Cardiac muscle cell (in vitro differentiated cells and primary cell): Measurements from ENCODE around the gene NDFIP2. TPM values are rescaled to one million over a fixed set of nuclear protein-coding genes. Genes with fewer than 3 reads are reported as not detected.
A peak's percentile ranks its signal among the peaks of the same experiment; 100 is the strongest.

Experiments used
- DNase-seq, 2 donors: peaks; one replicate each; pipeline versions ENCODE4 v3.0.0 to v3.0.0-alpha.2; 2010 to 2017; ENCODE audit warnings: low read depth in 1 of 2, low spot score in 1 of 2
- H3K27ac ChIP-seq: fragments of 200-600 bp; sonication (generic); 2 replicates; pipeline ENCODE4 v1.5.1; 2016
- H3K27me3 ChIP-seq: fragments of 200-600 bp; sonication (generic); 2 replicates; pipeline ENCODE4 v1.6.0; 2016; ENCODE audit warnings: control low read depth
- H3K36me3 ChIP-seq: fragments of 200-600 bp; sonication (generic); 2 replicates; pipeline ENCODE4 v1.5.1; 2016; ENCODE audit warnings: control low read depth
- H3K4me1 ChIP-seq: fragments of 200-600 bp; sonication (generic); 2 replicates; pipeline ENCODE4 v1.8.1; 2017; ENCODE audit warnings: low read depth, mild to moderate bottlenecking, mixed run types
- H3K4me3 ChIP-seq: fragments of 200-600 bp; sonication (generic); 2 replicates; pipeline ENCODE4 v1.5.1; 2016; ENCODE audit warnings: mild to moderate bottlenecking
- H3K9me3 ChIP-seq: fragments of 200-600 bp; sonication (generic); 2 replicates; pipeline ENCODE4 v1.5.1; 2017; ENCODE audit warnings: low read depth, mild to moderate bottlenecking, control low read depth
- CTCF ChIP-seq: IDR thresholded peaks from 2 replicates; pipeline ENCODE4 v1.5.1; 2012; ENCODE audit warnings: low read depth, mild to moderate bottlenecking, low read length
- polyA plus RNA-seq: library from polyadenylated mRNA; unstranded; fragments of >200 nt; fragmentation: Nextera tagmentation; extraction: Ambion mirVana; gene quantifications from 2 replicates; pipeline ENCODE4 v1.2.1, GENCODE V29; 2016
- total RNA-seq: library from RNA; depleted of rRNA; stranded (reverse); fragments of >200 nt; gene quantifications from 2 replicates; pipeline ENCODE4 v1.2.3, GENCODE V29; 2016

The NDFIP2 gene
- total and polyA plus RNA-seq, 2 experiments from 2014 or later, result 26.8 to 37.3 TPM

- TF ChIP-seq CTCF, result no peak
- Histone ChIP-seq H3K36me3 (no peaks in the 10 kb centered on the region), H3K27ac (peak overlapping the region; percentile 27)
These were observed 62.9 kb downstream of the NDFIP2 start for GRCh38 chr13:79543883-79544282.

GRCh38 chr13:79547211-79548195 lies 66.5 kb downstream of the NDFIP2 start:
- Histone ChIP-seq H3K4me1 (peaks cover 29% of the 10 kb centered on the region), H3K4me3 (no peak overlapping the region), H3K9me3 (no peaks in the 10 kb centered on the region), H3K36me3 (no peaks in the 10 kb centered on the region), H3K27ac (no peak overlapping the region), H3K27me3 (no peaks in the 10 kb centered on the region)
- no peak for TF ChIP-seq CTCF
- peak in 1 of 2 donors; percentile 26 for DNase-seq

More at GRCh38 chr13:79543883-79544282, 62.9 kb downstream of the NDFIP2 start:
- H3K4me3 ChIP-seq, result no peak overlapping the region
- peaks cover 17% of the 10 kb centered on the region for H3K4me1 ChIP-seq
- DNase-seq, result no peak
- H3K9me3 ChIP-seq, result no peaks in the 10 kb centered on the region
- no peaks in the 10 kb centered on the region for H3K27me3 ChIP-seq

GRCh38 chr13:79548902-79549301 lies 67.9 kb downstream of the NDFIP2 start:
- H3K27me3 ChIP-seq, result no peaks in the 10 kb centered on the region
- H3K36me3 ChIP-seq, result no peaks in the 10 kb centered on the region
- peak overlapping the region; percentile 45 for H3K27ac ChIP-seq
- H3K9me3 ChIP-seq, result no peaks in the 10 kb centered on the region
- TF ChIP-seq CTCF, result peak; percentile 40
- no peak overlapping the region for H3K4me3 ChIP-seq
- H3K4me1 ChIP-seq, result peaks cover 29% of the 10 kb centered on the region
- DNase-seq, result peak in 1 of 2 donors; percentile 35

- no peak for TF ChIP-seq CTCF
- DNase-seq, result peak in 1 of 2 donors; percentile 28
- H3K9me3 ChIP-seq, result no peaks in the 10 kb centered on the region
- no peaks in the 10 kb centered on the region for H3K36me3 ChIP-seq
- no peak overlapping the region for H3K4me3 ChIP-seq
- H3K27ac ChIP-seq, result peak overlapping the region; percentile 45
- no peaks in the 10 kb centered on the region for H3K27me3 ChIP-seq
- H3K4me1 ChIP-seq, result peaks cover 29% of the 10 kb centered on the region
These were observed 68.6 kb downstream of the NDFIP2 start for GRCh38 chr13:79549355-79550106.

GRCh38 chr13:79557666-79558065 lies 76.7 kb downstream of the NDFIP2 start:
- H3K4me1 ChIP-seq, result no peaks in the 10 kb centered on the region
- no peaks in the 10 kb centered on the region for H3K9me3 ChIP-seq
- H3K27ac ChIP-seq, result no peak overlapping the region
- H3K4me3 ChIP-seq, result no peak overlapping the region
- no peak for TF ChIP-seq CTCF
- DNase-seq, result no peak
- H3K27me3 ChIP-seq, result no peaks in the 10 kb centered on the region
- H3K36me3 ChIP-seq, result peaks cover 2% of the 10 kb centered on the region
